DOHH2 (cell line): ENCODE data around the gene ALPL.

Source experiments
- H3F3A ChIP-seq: fragments of 200-600 bp; sonication (generic), shearing (Covaris generic); 2 replicates; pipeline ENCODE4 v1.6.0; 2016; ENCODE audit warnings: antibody characterized with exemption, mild to moderate bottlenecking; ENCODE audit not compliant: control insufficient read depth, insufficient read depth
- H3K27ac ChIP-seq: fragments of 200-600 bp; sonication (generic); 2 replicates; pipeline ENCODE4 v1.5.1; 2014; ENCODE audit warnings: low read depth, mild to moderate bottlenecking, low read length, moderate library complexity
- H3K27me3 ChIP-seq: fragments of 200-600 bp; sonication (generic); 2 replicates; pipeline ENCODE4 v1.6.1; 2014; ENCODE audit warnings: mild to moderate bottlenecking, low read length, mixed read lengths; ENCODE audit not compliant: control insufficient read depth
- H3K36me3 ChIP-seq: fragments of 200-600 bp; sonication (generic); 2 replicates; pipeline ENCODE4 v1.6.1; 2014; ENCODE audit warnings: mild to moderate bottlenecking, low read length, moderate library complexity, mixed read lengths; ENCODE audit not compliant: control insufficient read depth
- H3K4me1 ChIP-seq: fragments of 200-600 bp; sonication (generic); 2 replicates; pipeline ENCODE4 v1.6.1; 2014; ENCODE audit warnings: mild to moderate bottlenecking, low read length, mixed read lengths; ENCODE audit not compliant: control insufficient read depth
- H3K4me2 ChIP-seq: fragments of 200-600 bp; sonication (generic); 2 replicates; pipeline ENCODE4 v1.6.0; 2014; ENCODE audit warnings: mild to moderate bottlenecking, low read length, moderate library complexity
- H3K4me3 ChIP-seq: fragments of 200-600 bp; sonication (generic); 2 replicates; pipeline ENCODE4 v1.5.1; 2014; ENCODE audit warnings: mild to moderate bottlenecking, low read length, mixed read lengths
- H3K79me2 ChIP-seq: fragments of 200-600 bp; sonication (generic); 2 replicates; pipeline ENCODE4 v1.6.1; 2014; ENCODE audit warnings: mild to moderate bottlenecking, low read length, mixed read lengths; ENCODE audit not compliant: control insufficient read depth
- H3K9me2 ChIP-seq: fragments of 200-600 bp; sonication (generic); replicated peaks from 2 replicates; pipeline ENCODE4 v1.6.1; 2014; ENCODE audit warnings: mild to moderate bottlenecking, low read length, mixed read lengths; ENCODE audit not compliant: control insufficient read depth
- H3K9me3 ChIP-seq: fragments of 200-600 bp; sonication (generic); 2 replicates; pipeline ENCODE4 v1.6.1; 2014; ENCODE audit warnings: antibody characterized with exemption, low read length, mixed read lengths; ENCODE audit not compliant: control insufficient read depth, insufficient read depth
- H4K20me1 ChIP-seq: fragments of 200-600 bp; sonication (generic); 2 replicates; pipeline ENCODE4 v1.6.0; 2014; ENCODE audit warnings: low read depth, mild to moderate bottlenecking, antibody characterized with exemption, low read length, moderate library complexity; ENCODE audit not compliant: control insufficient read depth, insufficient read depth
- EZH2phosphoT487 ChIP-seq: fragments of 200-600 bp; sonication (generic); IDR thresholded peaks from 2 replicates; pipeline ENCODE4 v1.6.1; 2017; ENCODE audit warnings: borderline replicate concordance, mild to moderate bottlenecking, antibody characterized with exemption, low read length, moderate library complexity, mixed read lengths
- TF ChIP-seq, protein P1 (sequence below): fragments of 200-600 bp; sonication (generic); IDR thresholded peaks from one replicate; pipeline ENCODE4 v1.5.1; 2014; ENCODE audit warnings: antibody characterized with exemption, mild to moderate bottlenecking, low read depth, low read length; ENCODE audit not compliant: poor library complexity, severe bottlenecking

The ALPL gene

DNA sequence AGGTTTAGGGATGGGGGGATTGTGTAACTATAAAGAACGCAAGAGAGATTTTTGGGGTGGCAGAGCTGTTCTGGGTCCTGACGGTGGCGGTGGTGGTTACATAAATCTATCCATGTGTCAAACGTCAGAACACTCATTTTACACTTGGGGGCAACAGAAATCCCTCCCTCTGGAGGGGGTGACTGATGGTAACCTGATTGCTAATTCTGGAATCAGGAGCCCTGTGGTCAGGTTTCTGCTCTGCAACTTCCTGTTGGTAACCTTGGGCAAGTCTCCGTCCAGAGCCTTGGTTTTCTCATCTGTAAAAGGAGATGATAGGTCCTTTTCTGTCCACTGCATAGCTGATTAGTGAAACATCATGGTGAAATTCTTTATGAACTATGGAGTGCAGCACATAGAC is 40.9 kb downstream of the ALPL start:
- H3K4me2 ChIP-seq = no peak overlapping the region
- no peak for TF ChIP-seq EZH2phosphoT487
- TF ChIP-seq, protein P1, sequence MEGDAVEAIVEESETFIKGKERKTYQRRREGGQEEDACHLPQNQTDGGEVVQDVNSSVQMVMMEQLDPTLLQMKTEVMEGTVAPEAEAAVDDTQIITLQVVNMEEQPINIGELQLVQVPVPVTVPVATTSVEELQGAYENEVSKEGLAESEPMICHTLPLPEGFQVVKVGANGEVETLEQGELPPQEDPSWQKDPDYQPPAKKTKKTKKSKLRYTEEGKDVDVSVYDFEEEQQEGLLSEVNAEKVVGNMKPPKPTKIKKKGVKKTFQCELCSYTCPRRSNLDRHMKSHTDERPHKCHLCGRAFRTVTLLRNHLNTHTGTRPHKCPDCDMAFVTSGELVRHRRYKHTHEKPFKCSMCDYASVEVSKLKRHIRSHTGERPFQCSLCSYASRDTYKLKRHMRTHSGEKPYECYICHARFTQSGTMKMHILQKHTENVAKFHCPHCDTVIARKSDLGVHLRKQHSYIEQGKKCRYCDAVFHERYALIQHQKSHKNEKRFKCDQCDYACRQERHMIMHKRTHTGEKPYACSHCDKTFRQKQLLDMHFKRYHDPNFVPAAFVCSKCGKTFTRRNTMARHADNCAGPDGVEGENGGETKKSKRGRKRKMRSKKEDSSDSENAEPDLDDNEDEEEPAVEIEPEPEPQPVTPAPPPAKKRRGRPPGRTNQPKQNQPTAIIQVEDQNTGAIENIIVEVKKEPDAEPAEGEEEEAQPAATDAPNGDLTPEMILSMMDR = no peak
- H4K20me1 ChIP-seq = no peaks in the 10 kb centered on the region
- no peaks in the 10 kb centered on the region for H3K9me3 ChIP-seq
- no peaks in the 10 kb centered on the region for H3K4me1 ChIP-seq
- H3K36me3 ChIP-seq = no peaks in the 10 kb centered on the region
- peaks cover 5% of the 10 kb centered on the region; the same call in 1 of the 2 replicates for H3K27me3 ChIP-seq
- H3F3A ChIP-seq = no peaks in the 10 kb centered on the region
- no peak overlapping the region for H3K4me3 ChIP-seq
- H3K27ac ChIP-seq = no peak overlapping the region
- H3K9me2 ChIP-seq = no peaks in the 10 kb centered on the region
- H3K79me2 ChIP-seq = no peaks in the 10 kb centered on the region

DNA sequence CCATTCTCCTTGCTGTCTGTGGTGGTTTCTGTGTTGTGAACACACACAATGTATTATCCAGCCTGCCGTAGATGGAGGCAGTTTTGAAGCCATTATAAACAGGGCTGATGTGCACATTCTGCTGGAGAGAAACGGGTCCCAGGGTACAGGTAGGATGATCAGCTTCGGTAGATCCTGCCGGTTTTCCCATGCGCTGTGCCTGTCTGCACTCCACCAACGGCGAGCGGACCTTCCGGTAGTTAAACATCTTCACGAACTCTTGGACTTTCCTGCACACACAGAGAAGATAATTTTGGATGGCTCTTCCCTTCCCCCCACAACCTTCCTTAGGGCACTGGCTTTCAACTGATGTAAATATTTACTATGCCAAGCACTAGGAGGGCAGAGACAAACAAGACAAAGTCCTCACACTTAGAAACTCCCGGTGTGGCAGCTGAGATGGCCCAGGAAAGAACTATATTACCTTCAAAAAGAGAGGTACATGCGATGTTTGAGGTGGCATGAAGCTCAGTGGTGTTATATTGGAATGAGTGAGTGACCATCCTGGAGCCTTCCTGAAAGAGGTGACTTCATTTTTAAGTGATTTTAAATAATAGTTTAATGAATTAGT is 41.7 kb downstream of the ALPL start:
- Histone ChIP-seq H3K4me1 (no peaks in the 10 kb centered on the region), H3K79me2 (no peaks in the 10 kb centered on the region), H3K27me3 (peaks cover 5% of the 10 kb centered on the region; the same call in 1 of the 2 replicates), H4K20me1 (no peaks in the 10 kb centered on the region), H3K4me2 (no peak overlapping the region), H3K27ac (no peak overlapping the region), H3K9me2 (no peaks in the 10 kb centered on the region), H3K4me3 (no peak overlapping the region), H3K9me3 (no peaks in the 10 kb centered on the region), H3F3A (no peaks in the 10 kb centered on the region), H3K36me3 (no peaks in the 10 kb centered on the region)
- TF ChIP-seq, protein P1 = no peak
- TF ChIP-seq EZH2phosphoT487 = no peak

DNA sequence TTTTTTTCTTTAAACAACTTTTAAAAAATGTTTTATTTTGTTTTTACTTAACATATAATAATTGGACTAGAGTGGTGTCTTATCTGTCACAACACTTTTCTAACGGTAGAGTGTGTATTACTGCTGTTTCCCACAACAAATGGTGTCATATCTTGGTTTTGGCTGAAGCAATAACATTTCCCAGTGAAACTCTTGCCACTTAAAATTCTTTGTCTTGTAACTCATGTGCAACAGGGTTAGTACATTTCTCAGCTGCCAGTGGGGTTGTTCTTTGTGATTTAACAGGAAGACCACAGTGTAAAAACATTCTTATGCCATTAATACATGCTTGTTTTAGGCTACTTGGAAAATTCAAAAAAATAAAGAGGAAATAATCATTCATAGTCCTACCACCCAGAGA is 43.5 kb downstream of the ALPL start:
- TF ChIP-seq EZH2phosphoT487 = no peak
- TF ChIP-seq, protein P1 = no peak
- Histone ChIP-seq H3K4me1 (no peaks in the 10 kb centered on the region), H3K4me2 (no peak overlapping the region), H3K27ac (no peak overlapping the region), H3K79me2 (no peaks in the 10 kb centered on the region), H3F3A (no peaks in the 10 kb centered on the region), H3K36me3 (no peaks in the 10 kb centered on the region), H3K9me3 (no peaks in the 10 kb centered on the region), H4K20me1 (no peaks in the 10 kb centered on the region), H3K27me3 (peaks cover 5% of the 10 kb centered on the region; the same call in 1 of the 2 replicates), H3K9me2 (no peaks in the 10 kb centered on the region), H3K4me3 (no peak overlapping the region)
